Fibroblast of skin of left biceps (primary cell): ENCODE results near the gene ATOSB.

ENCODE experiments used
- DNase-seq, 2 experiments: peaks; one replicate each; pipeline ENCODE4 v3.0.0-alpha.2; 2013; ENCODE audit warnings: low read depth in 2 of 2

Gene ATOSB

GRCh38 chr9:35112257-35113020 is 3.2 kb downstream of the ATOSB start:
- no peak for DNase-seq

GRCh38 chr9:35111001-35111933 is 4.4 kb downstream of the ATOSB start:
- DNase-seq = peak; percentile 96

GRCh38 chr9:35110327-35110761 is 5.3 kb downstream of the ATOSB start:
- DNase-seq = no peak

- DNase-seq = no peak
Measured at GRCh38 chr9:35108946-35109575, 6.6 kb downstream of the ATOSB start.

- no peak for DNase-seq
Measured at GRCh38 chr9:35108461-35108860, 7.2 kb downstream of the ATOSB start.

GRCh38 chr9:35107297-35108290 is 8.1 kb downstream of the ATOSB start:
- DNase-seq = no peak

- no peak for DNase-seq
Measured at GRCh38 chr9:35106343-35106730, 9.3 kb downstream of the ATOSB start.

GRCh38 chr9:35105571-35106342 is 9.9 kb downstream of the ATOSB start:
- no peak for DNase-seq

- DNase-seq = no peak
Measured at GRCh38 chr9:35105126-35105525, 10.5 kb downstream of the ATOSB start.

GRCh38 chr9:35104586-35104985 is 11.1 kb downstream of the ATOSB start:
- no peak for DNase-seq

GRCh38 chr9:35103660-35104191 is 11.9 kb downstream of the ATOSB start:
- no peak for DNase-seq

GRCh38 chr9:35102769-35103659 is 12.6 kb downstream of the ATOSB start, which contains the start of gene STOML2:
STOML2 (minus strand) TSS chr9:35103131; CDS start chr9:35103094, 37 bp downstream.
- DNase-seq = peak; percentile 74 to 81

- no peak for DNase-seq
Measured at GRCh38 chr9:35102465-35102768, 13.2 kb downstream of the ATOSB start.

GRCh38 chr9:35097573-35097972 is 18.1 kb downstream of the ATOSB start:
- DNase-seq = no peak

GRCh38 chr9:35096035-35096849 is 19.4 kb downstream of the ATOSB start, which contains the start of gene PIGO:
PIGO (minus strand) TSS chr9:35096591; CDS start chr9:35095565, 1,026 bp downstream.
- no peak for DNase-seq

- DNase-seq = no peak
Measured at GRCh38 chr9:35091536-35091935, 24.1 kb downstream of the ATOSB start.

- DNase-seq = no peak
Measured at GRCh38 chr9:35089434-35089833, 26.2 kb downstream of the ATOSB start.

- DNase-seq = no peak
Measured at GRCh38 chr9:35085078-35085477, 30.6 kb downstream of the ATOSB start.
